ENCODE results near the gene FBXO22. TPM values are rescaled to one million over a fixed set of nuclear protein-coding genes. Genes with fewer than 3 reads are reported as not detected.
A peak's percentile ranks its signal among the peaks of the same experiment; 100 is the strongest.

The FBXO22 gene
- total and polyA plus RNA-seq, 11 donors: 6.1 to 24.9 (median 19.7) TPM

DNA sequence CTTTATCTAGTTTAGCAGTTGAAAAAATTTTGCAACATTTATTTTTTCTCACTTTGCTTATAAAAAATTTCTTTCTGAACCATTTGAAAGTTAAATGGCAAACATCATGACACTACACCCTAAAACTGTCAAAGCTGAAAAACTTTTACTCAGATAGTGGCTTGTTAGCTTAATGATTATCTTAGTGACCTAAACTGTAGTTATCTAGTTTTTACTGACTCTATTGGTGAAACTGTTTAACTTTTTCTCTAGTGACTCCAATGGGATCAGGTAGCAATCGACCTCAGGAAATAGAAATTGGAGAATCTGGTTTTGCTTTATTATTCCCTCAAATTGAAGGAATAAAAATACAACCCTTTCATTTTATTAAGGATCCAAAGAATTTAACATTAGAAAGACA, 13.3 kb downstream of the FBXO22 start:
- ATAC-seq: no peak
- WGBS, 4 donors: 91 to 97% (median 94%) methylated on average over 1 of the region's 1 CpG
- intact Hi-C loops (cut with DNase I): no loop called here
- Histone ChIP-seq H3K9me3 (peaks cover 0 to 5% (median 0%) of the 10 kb centered on the region in 12 donors), H3K27ac (no peak overlapping the region), H3K27me3 (no peaks in the 10 kb centered on the region), H3K36me3 (peaks cover 0 to 74% (median 44%) of the 10 kb centered on the region in 9 donors), H3K4me3 (no peak overlapping the region), H3K4me1 (peaks cover 0 to 9% (median 1%) of the 10 kb centered on the region in 12 donors)
- TF ChIP-seq, protein P1, sequence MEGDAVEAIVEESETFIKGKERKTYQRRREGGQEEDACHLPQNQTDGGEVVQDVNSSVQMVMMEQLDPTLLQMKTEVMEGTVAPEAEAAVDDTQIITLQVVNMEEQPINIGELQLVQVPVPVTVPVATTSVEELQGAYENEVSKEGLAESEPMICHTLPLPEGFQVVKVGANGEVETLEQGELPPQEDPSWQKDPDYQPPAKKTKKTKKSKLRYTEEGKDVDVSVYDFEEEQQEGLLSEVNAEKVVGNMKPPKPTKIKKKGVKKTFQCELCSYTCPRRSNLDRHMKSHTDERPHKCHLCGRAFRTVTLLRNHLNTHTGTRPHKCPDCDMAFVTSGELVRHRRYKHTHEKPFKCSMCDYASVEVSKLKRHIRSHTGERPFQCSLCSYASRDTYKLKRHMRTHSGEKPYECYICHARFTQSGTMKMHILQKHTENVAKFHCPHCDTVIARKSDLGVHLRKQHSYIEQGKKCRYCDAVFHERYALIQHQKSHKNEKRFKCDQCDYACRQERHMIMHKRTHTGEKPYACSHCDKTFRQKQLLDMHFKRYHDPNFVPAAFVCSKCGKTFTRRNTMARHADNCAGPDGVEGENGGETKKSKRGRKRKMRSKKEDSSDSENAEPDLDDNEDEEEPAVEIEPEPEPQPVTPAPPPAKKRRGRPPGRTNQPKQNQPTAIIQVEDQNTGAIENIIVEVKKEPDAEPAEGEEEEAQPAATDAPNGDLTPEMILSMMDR (IDR thresholded peaks at IDR 0.05): no peak
- no peak for TF ChIP-seq POLR2A (IDR thresholded peaks at IDR 0.05)
- no peak for DNase-seq

DNA sequence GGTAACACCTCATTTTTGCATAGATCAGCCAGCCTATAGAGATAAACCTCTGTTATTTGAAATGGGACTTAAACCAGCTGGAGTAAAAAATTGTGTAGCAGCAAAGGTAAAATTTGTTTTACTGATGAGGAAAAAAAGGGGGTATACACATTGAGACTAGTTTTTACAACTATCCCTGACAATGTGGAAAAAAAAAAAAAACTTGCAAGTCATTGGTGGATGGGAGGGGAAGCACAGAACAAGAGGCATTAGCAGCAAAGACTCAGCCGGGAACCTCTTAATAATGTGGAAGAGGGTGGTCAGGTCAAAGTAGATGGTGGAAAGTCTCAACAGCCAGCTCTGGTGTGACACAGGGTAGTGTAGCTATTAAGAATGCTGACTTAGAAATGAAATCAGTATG, 14.5 kb downstream of the FBXO22 start:
- Histone ChIP-seq H3K9me3 (no peaks in the 10 kb centered on the region), H3K4me1 (peaks cover 0 to 20% (median 9%) of the 10 kb centered on the region in 12 donors), H3K4me3 (no peak overlapping the region), H3K27me3 (no peaks in the 10 kb centered on the region), H3K27ac (no peak overlapping the region), H3K36me3 (peaks cover 0 to 70% (median 42%) of the 10 kb centered on the region in 9 donors)
- 89 to 100% (median 94%) methylated on average over 1 of the region's 1 CpG for WGBS, 4 donors
- intact Hi-C loops (cut with DNase I): no loop called here
- DNase-seq: no peak
- no peak for ATAC-seq
- TF ChIP-seq POLR2A (IDR thresholded peaks at IDR 0.05): no peak
- TF ChIP-seq, protein P1 (IDR thresholded peaks at IDR 0.05): no peak

DNA sequence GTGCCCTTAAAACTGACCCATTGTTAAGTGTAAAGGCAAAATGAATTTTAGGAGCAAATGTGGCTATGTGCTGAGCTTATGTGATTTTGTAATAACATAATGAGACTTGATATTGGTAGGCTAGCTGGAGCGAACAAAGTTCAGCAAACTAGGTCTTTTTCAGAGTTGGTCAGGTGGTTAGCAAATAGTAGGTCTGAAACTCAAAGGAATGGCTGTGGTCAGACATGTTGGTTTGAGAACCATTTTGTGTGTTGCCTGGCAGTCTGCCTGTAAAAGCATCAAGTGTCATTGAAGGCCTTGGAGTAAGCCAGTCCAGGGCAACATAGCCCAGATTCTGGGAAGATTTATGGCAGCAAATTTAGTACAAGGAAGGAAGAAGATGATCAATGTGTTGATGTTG, 16.4 kb downstream of the FBXO22 start:
- no peak overlapping the region for H3K27ac ChIP-seq
- H3K4me3 ChIP-seq: no peak overlapping the region
- intact Hi-C loops (cut with DNase I): loop anchor here in 3 of 10 donors (10.0 kb wide), 2 partner anchors 105 to 195 kb away; a partner anchor contains a TSS
- no peaks in the 10 kb centered on the region for H3K27me3 ChIP-seq
- peaks cover 0 to 32% (median 11%) of the 10 kb centered on the region in 12 donors for H3K4me1 ChIP-seq
- WGBS, 4 donors: 92 to 100% (median 99%) methylated on average over 1 of the region's 1 CpG
- TF ChIP-seq, protein P1 (IDR thresholded peaks at IDR 0.05): no peak
- TF ChIP-seq POLR2A (IDR thresholded peaks at IDR 0.05): no peak
- DNase-seq (no peak), ATAC-seq (no peak)
- H3K36me3 ChIP-seq: peaks cover 0 to 50% (median 24%) of the 10 kb centered on the region in 9 donors
- no peaks in the 10 kb centered on the region for H3K9me3 ChIP-seq

DNA sequence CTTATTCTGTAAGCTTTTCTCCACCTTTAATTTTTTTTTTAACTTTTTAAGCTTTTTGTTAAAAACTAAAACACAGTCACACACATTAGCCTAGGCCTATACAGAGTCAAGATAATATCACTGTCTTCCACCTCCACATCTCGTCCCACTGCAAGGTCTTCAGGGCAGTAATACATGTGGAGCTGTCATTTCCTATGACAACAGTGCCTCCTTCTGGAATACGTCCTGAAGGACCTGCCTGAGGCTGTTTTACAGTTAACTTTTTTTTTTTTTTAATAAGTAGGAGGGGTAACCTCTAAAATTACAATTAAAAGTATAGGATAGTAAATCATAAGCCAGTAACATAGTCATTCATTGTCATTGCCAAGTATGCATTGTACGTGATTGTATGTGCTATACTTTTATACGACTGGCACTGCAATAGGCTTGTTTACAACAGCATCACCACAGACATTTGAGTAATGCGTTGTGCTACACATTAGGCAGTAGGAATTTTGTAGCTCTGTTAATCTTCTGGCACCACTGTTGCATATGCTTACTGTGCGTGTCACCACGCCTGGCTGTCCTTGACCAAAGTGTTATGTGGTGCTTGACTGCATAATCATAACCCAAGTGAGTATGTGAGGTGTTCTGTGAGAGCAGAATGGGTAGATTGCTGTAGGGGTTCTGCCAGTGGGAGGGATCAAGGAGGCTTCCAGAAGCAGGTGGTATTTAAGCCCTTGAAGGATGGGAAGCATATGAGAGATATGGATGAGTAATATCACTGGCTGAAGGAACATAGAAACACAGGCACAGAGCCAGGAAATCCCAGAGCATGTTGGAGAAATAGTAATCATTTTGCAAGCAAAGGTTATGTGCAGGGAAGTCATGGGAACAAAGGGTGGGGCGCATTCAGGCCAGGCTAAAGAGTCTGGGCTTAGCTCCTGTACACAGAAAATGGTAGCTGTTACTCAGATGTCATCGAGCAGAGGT, 18.3 kb downstream of the FBXO22 start:
- H3K36me3 ChIP-seq: peaks cover 0 to 43% (median 17%) of the 10 kb centered on the region in 9 donors
- peak in 3 of 5 donors; percentile 10 to 34 (median 34) for DNase-seq
- no peaks in the 10 kb centered on the region for H3K27me3 ChIP-seq
- ATAC-seq: peak; percentile 66 to 78 (median 70)
- peaks cover 0 to 40% (median 12%) of the 10 kb centered on the region in 12 donors for H3K4me1 ChIP-seq
- intact Hi-C loops (cut with DNase I): loop anchor here in 3 of 10 donors (10.0 kb wide), 2 partner anchors 107 to 197 kb away; a partner anchor contains a TSS
- no peak overlapping the region for H3K27ac ChIP-seq
- TF ChIP-seq POLR2A (IDR thresholded peaks at IDR 0.05): no peak
- TF ChIP-seq, protein P1 (IDR thresholded peaks at IDR 0.05): peak in 10 of 12 donors; percentile 18 to 60 (median 44)
- no peak overlapping the region for H3K4me3 ChIP-seq
- H3K9me3 ChIP-seq: no peaks in the 10 kb centered on the region
- WGBS, 4 donors: 48 to 58% (median 54%) methylated on average over 9 of the region's 9 CpGs
